NCI-H2029 treated with DMSO at 0.1 percent for 48 hours (cell line): ENCODE results near the gene FANCC.
A peak's percentile ranks its signal among the peaks of the same experiment; 100 is the strongest.

Source experiments
- DNase-seq: peaks from one replicate; lab custom pipeline; 2025; lab: John Stamatoyannopoulos, UW

FANCC gene

GRCh38 chr9:95143591-95144561 is 173.6 kb downstream of the FANCC start:
- no peak for DNase-seq

GRCh38 chr9:95142728-95143127 is 174.8 kb downstream of the FANCC start:
- no peak for DNase-seq

- no peak for DNase-seq
Measured at GRCh38 chr9:95142315-95142714, 175.2 kb downstream of the FANCC start.

- DNase-seq = no peak
Measured at GRCh38 chr9:95140821-95141220, 176.7 kb downstream of the FANCC start.

GRCh38 chr9:95139126-95139525 is 178.4 kb downstream of the FANCC start:
- DNase-seq = no peak

GRCh38 chr9:95138474-95138873 is 179.0 kb downstream of the FANCC start:
- DNase-seq = peak; percentile 97

GRCh38 chr9:95137587-95138145 is 179.8 kb downstream of the FANCC start:
- peak; percentile 80 for DNase-seq

GRCh38 chr9:95135756-95136155 is 181.8 kb downstream of the FANCC start:
- no peak for DNase-seq

GRCh38 chr9:95134457-95134881 is 183.0 kb downstream of the FANCC start:
- no peak for DNase-seq

- no peak for DNase-seq
Measured at GRCh38 chr9:95133325-95133705, 184.2 kb downstream of the FANCC start.

- DNase-seq = no peak
Measured at GRCh38 chr9:95132366-95133324, 184.9 kb downstream of the FANCC start.

GRCh38 chr9:95131023-95131943 is 186.2 kb downstream of the FANCC start:
- peak; percentile 39 for DNase-seq

- DNase-seq = no peak
Measured at GRCh38 chr9:95130484-95130883, 187.0 kb downstream of the FANCC start.

- peak; percentile 16 for DNase-seq
Measured at GRCh38 chr9:95129476-95130291, 187.8 kb downstream of the FANCC start.

- DNase-seq = no peak
Measured at GRCh38 chr9:95128177-95128524, 189.4 kb downstream of the FANCC start.

- peak; percentile 37 for DNase-seq
Measured at GRCh38 chr9:95127249-95128176, 190.0 kb downstream of the FANCC start.

- DNase-seq = no peak
Measured at GRCh38 chr9:95126739-95127138, 190.8 kb downstream of the FANCC start.

GRCh38 chr9:95125652-95126051 is 191.9 kb downstream of the FANCC start:
- DNase-seq = no peak
